WTC11 (cell line): ENCODE measurements around the gene MAT2A. TPM values are rescaled to one million over a fixed set of nuclear protein-coding genes. Genes with fewer than 3 reads are reported as not detected.

Source experiments
- ELF4 ChIP-seq: sonication (generic); formaldehyde crosslinking; IDR thresholded peaks from 2 replicates; pipeline ENCODE4 v1.8.1; 2022; ENCODE audit warnings: low read depth, mild to moderate bottlenecking, moderate library complexity, missing genetic modification reagents
- ESRRA ChIP-seq: sonication (generic); formaldehyde crosslinking; IDR thresholded peaks from 2 replicates; pipeline ENCODE4 v1.8.1; 2022; ENCODE audit warnings: mild to moderate bottlenecking, missing genetic modification reagents, borderline replicate concordance
- HMGA2 ChIP-seq: fragments of 250-450 bp; sonication (Bioruptor Pico); IDR thresholded peaks from 2 replicates; pipeline ENCODE4 v1.4.0; 2021; ENCODE audit warnings: mild to moderate bottlenecking, moderate library complexity
- OVOL2 ChIP-seq: fragments of 250-450 bp; sonication (Bioruptor Pico); IDR thresholded peaks from 2 replicates; pipeline ENCODE4 v1.9.0; 2021; ENCODE audit warnings: mild to moderate bottlenecking, borderline replicate concordance
- RORB ChIP-seq: fragments of 250-450 bp; sonication (Bioruptor Pico); IDR thresholded peaks from 2 replicates; pipeline ENCODE4 v1.9.0; 2021; ENCODE audit warnings: mild to moderate bottlenecking
- TEAD1 ChIP-seq: sonication (generic); formaldehyde crosslinking; IDR thresholded peaks from 2 replicates; pipeline ENCODE4 v1.8.0; 2022; ENCODE audit warnings: mild to moderate bottlenecking, missing genetic modification reagents
- ZBTB21 ChIP-seq: sonication (generic); formaldehyde crosslinking; IDR thresholded peaks from 2 replicates; pipeline ENCODE4 v1.8.1; 2023; ENCODE audit warnings: mild to moderate bottlenecking, missing genetic modification reagents, borderline replicate concordance
- ZNF138 ChIP-seq: sonication (generic); formaldehyde crosslinking; conservative IDR thresholded peaks from 2 replicates; pipeline ENCODE4 v1.8.1; 2022; ENCODE audit warnings: mild to moderate bottlenecking, moderate library complexity, missing genetic modification reagents
- ZNF219 ChIP-seq: sonication (generic); formaldehyde crosslinking; IDR thresholded peaks from 2 replicates; pipeline ENCODE4 v1.8.0; 2023; ENCODE audit warnings: missing genetic modification reagents, mild to moderate bottlenecking, borderline replicate concordance
- ZNF396 ChIP-seq: fragments of 250-450 bp; sonication (Bioruptor Pico); IDR thresholded peaks from 2 replicates; pipeline ENCODE4 v1.8.0; 2021; ENCODE audit warnings: mild to moderate bottlenecking, moderate library complexity, borderline replicate concordance
- total RNA-seq: library from RNA; stranded (reverse); gene quantifications from 3 replicates; pipeline ENCODE4 v1.2.3, GENCODE V29; 2021
- TF ChIP-seq, protein P1 (sequence below): sonication (generic); formaldehyde crosslinking; IDR thresholded peaks from 2 replicates; pipeline ENCODE4 v1.8.1; 2023; ENCODE audit warnings: mild to moderate bottlenecking, missing genetic modification reagents, moderate library complexity
- TF ChIP-seq, protein P2 (sequence below): sonication (generic); formaldehyde crosslinking; IDR thresholded peaks from 2 replicates; pipeline ENCODE4 v1.8.1; 2023; ENCODE audit warnings: mild to moderate bottlenecking, missing genetic modification reagents, borderline replicate concordance
- TF ChIP-seq, protein P3 (sequence below): sonication (generic); formaldehyde crosslinking; IDR thresholded peaks from 2 replicates; pipeline ENCODE4 v1.8.0; 2022; ENCODE audit warnings: mild to moderate bottlenecking, missing genetic modification reagents
- TF ChIP-seq, protein P4 (sequence below): sonication (generic); formaldehyde crosslinking; IDR thresholded peaks from 2 replicates; pipeline ENCODE4 v1.8.1; 2023; ENCODE audit warnings: mild to moderate bottlenecking, missing genetic modification reagents
- TF ChIP-seq, protein P5 (sequence below): fragments of 250-450 bp; sonication (Bioruptor Pico); conservative IDR thresholded peaks from 2 replicates; pipeline ENCODE4 v1.9.0; 2021; ENCODE audit warnings: mild to moderate bottlenecking
- TF ChIP-seq, protein P6 (sequence below): sonication (generic); formaldehyde crosslinking; IDR thresholded peaks from 2 replicates; pipeline ENCODE4 v1.8.1; 2022; ENCODE audit warnings: mild to moderate bottlenecking, moderate library complexity, missing genetic modification reagents
- TF ChIP-seq, protein P7 (sequence below): sonication (generic); formaldehyde crosslinking; IDR thresholded peaks from 2 replicates; pipeline ENCODE4 v1.8.0; 2023; ENCODE audit warnings: missing genetic modification reagents, mild to moderate bottlenecking, borderline replicate concordance
- TF ChIP-seq, protein P8 (sequence below): sonication (generic); formaldehyde crosslinking; IDR thresholded peaks from 2 replicates; pipeline ENCODE4 v1.8.0; 2022; ENCODE audit warnings: mild to moderate bottlenecking, missing genetic modification reagents

The MAT2A gene
- total RNA-seq, 1 experiment from 2014 or later, result 222 TPM

DNA sequence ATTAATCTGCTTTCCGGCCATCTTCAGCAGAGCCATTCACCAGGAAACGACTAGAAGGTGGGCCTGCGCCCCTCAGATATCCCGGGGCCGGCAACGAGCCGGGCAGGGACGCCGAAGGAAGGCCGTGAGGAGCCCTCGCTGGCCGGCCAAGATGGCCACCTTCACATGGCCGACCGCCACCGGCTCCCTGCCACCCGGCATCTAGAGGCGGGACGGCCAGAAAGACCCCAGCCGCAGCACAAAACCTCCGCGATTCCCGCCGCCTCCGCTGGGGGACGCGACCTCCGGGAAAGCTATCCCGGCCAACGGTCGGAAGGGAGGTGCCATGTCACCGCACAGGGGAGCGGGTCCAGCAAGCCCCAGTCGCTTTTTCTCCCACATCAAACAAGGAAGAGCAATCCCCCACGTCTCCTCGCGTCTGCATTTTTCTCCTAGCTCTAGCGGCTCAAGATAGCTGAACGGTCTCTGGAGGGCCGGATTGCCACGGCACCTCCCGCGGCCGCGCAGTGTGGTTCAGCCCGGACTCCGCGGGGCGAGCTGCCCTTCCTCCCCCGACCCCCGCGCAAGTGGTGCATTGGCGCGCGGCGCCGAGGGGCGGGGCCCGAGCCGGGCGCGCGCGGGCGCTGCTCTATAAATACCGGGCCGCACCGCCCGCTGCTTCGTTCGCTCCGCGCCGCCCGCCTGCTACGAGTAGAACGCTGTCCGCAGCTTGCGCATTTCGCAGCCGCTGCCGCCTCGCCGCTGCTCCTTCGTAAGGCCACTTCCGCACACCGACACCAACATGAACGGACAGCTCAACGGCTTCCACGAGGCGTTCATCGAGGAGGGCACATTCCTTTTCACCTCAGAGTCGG, at the start of gene MAT2A (continued):
- TF ChIP-seq ZNF219 (CRISPR knock-in tag), result no peak
- TF ChIP-seq HMGA2, result no peak
- TF ChIP-seq OVOL2 (CRISPR knock-in tag), result peak; percentile 86; the same call in 1 of the 2 replicates
- TF ChIP-seq, protein P1, sequence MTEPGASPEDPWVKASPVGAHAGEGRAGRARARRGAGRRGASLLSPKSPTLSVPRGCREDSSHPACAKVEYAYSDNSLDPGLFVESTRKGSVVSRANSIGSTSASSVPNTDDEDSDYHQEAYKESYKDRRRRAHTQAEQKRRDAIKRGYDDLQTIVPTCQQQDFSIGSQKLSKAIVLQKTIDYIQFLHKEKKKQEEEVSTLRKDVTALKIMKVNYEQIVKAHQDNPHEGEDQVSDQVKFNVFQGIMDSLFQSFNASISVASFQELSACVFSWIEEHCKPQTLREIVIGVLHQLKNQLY (CRISPR knock-in tag), result no peak; the same call in 1 of the 2 replicates
- peak; percentile 72; the same call in 1 of the 2 replicates for TF ChIP-seq ZBTB21 (CRISPR knock-in tag)
- TF ChIP-seq ZNF138 (CRISPR knock-in tag), result no peak
- no peak for TF ChIP-seq ZNF396
- TF ChIP-seq, protein P2, sequence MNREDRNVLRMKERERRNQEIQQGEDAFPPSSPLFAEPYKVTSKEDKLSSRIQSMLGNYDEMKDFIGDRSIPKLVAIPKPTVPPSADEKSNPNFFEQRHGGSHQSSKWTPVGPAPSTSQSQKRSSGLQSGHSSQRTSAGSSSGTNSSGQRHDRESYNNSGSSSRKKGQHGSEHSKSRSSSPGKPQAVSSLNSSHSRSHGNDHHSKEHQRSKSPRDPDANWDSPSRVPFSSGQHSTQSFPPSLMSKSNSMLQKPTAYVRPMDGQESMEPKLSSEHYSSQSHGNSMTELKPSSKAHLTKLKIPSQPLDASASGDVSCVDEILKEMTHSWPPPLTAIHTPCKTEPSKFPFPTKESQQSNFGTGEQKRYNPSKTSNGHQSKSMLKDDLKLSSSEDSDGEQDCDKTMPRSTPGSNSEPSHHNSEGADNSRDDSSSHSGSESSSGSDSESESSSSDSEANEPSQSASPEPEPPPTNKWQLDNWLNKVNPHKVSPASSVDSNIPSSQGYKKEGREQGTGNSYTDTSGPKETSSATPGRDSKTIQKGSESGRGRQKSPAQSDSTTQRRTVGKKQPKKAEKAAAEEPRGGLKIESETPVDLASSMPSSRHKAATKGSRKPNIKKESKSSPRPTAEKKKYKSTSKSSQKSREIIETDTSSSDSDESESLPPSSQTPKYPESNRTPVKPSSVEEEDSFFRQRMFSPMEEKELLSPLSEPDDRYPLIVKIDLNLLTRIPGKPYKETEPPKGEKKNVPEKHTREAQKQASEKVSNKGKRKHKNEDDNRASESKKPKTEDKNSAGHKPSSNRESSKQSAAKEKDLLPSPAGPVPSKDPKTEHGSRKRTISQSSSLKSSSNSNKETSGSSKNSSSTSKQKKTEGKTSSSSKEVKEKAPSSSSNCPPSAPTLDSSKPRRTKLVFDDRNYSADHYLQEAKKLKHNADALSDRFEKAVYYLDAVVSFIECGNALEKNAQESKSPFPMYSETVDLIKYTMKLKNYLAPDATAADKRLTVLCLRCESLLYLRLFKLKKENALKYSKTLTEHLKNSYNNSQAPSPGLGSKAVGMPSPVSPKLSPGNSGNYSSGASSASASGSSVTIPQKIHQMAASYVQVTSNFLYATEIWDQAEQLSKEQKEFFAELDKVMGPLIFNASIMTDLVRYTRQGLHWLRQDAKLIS (CRISPR knock-in tag), result peak; percentile 70; the same call in 1 of the 2 replicates
- TF ChIP-seq, protein P3, sequence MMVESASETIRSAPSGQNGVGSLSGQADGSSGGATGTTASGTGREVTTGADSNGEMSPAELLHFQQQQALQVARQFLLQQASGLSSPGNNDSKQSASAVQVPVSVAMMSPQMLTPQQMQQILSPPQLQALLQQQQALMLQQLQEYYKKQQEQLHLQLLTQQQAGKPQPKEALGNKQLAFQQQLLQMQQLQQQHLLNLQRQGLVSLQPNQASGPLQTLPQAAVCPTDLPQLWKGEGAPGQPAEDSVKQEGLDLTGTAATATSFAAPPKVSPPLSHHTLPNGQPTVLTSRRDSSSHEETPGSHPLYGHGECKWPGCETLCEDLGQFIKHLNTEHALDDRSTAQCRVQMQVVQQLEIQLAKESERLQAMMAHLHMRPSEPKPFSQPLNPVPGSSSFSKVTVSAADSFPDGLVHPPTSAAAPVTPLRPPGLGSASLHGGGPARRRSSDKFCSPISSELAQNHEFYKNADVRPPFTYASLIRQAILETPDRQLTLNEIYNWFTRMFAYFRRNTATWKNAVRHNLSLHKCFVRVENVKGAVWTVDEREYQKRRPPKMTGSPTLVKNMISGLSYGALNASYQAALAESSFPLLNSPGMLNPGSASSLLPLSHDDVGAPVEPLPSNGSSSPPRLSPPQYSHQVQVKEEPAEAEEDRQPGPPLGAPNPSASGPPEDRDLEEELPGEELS (CRISPR knock-in tag), result peak; percentile 76; the same call in 1 of the 2 replicates
- peak; percentile 80 for TF ChIP-seq TEAD1
- TF ChIP-seq, protein P4, sequence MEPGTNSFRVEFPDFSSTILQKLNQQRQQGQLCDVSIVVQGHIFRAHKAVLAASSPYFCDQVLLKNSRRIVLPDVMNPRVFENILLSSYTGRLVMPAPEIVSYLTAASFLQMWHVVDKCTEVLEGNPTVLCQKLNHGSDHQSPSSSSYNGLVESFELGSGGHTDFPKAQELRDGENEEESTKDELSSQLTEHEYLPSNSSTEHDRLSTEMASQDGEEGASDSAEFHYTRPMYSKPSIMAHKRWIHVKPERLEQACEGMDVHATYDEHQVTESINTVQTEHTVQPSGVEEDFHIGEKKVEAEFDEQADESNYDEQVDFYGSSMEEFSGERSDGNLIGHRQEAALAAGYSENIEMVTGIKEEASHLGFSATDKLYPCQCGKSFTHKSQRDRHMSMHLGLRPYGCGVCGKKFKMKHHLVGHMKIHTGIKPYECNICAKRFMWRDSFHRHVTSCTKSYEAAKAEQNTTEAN (CRISPR knock-in tag), result no peak
- TF ChIP-seq, protein P5, sequence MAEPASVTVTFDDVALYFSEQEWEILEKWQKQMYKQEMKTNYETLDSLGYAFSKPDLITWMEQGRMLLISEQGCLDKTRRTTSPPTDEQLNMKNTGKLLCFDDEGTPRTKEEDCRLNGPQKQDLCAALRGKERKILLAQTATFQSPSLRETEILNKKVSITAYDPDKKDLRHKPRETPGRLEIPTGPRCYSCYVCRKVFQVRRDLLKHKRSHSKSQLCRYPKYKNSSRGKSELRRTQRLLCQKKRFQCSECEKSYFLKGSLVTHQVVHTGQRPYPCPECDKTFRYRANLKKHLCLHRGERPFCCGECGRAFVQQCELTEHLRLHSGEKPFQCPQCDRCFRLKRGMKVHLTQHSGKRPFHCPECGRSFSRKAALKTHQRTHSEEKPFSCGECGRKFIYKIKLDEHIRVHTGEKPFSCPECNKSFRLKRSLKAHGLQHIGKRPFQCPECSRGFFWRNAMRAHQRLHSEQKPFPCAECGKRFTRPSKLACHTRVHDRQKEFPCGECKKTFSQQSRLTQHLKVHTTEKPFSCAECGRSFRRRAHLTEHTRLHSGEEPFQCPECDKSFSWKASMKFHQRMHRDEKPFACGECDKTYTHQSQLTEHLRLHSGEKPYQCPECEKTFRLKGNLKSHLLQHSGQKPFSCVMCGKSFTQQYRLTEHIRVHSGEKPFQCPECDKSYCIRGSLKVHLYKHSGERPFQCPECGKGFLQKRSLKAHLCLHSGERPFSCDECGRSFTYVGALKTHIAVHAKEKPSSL, result no peak
- TF ChIP-seq ESRRA (CRISPR knock-in tag), result peak; percentile 71; the same call in 1 of the 2 replicates
- no peak for TF ChIP-seq ELF4
- 0 out of 2 replicates have a peak, but pooled peaks have one; percentile 7 for TF ChIP-seq RORB (CRISPR knock-in tag)
- TF ChIP-seq, protein P6, sequence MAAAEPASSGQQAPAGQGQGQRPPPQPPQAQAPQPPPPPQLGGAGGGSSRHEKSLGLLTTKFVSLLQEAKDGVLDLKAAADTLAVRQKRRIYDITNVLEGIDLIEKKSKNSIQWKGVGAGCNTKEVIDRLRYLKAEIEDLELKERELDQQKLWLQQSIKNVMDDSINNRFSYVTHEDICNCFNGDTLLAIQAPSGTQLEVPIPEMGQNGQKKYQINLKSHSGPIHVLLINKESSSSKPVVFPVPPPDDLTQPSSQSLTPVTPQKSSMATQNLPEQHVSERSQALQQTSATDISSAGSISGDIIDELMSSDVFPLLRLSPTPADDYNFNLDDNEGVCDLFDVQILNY, result peak; percentile 93
- TF ChIP-seq, protein P7, sequence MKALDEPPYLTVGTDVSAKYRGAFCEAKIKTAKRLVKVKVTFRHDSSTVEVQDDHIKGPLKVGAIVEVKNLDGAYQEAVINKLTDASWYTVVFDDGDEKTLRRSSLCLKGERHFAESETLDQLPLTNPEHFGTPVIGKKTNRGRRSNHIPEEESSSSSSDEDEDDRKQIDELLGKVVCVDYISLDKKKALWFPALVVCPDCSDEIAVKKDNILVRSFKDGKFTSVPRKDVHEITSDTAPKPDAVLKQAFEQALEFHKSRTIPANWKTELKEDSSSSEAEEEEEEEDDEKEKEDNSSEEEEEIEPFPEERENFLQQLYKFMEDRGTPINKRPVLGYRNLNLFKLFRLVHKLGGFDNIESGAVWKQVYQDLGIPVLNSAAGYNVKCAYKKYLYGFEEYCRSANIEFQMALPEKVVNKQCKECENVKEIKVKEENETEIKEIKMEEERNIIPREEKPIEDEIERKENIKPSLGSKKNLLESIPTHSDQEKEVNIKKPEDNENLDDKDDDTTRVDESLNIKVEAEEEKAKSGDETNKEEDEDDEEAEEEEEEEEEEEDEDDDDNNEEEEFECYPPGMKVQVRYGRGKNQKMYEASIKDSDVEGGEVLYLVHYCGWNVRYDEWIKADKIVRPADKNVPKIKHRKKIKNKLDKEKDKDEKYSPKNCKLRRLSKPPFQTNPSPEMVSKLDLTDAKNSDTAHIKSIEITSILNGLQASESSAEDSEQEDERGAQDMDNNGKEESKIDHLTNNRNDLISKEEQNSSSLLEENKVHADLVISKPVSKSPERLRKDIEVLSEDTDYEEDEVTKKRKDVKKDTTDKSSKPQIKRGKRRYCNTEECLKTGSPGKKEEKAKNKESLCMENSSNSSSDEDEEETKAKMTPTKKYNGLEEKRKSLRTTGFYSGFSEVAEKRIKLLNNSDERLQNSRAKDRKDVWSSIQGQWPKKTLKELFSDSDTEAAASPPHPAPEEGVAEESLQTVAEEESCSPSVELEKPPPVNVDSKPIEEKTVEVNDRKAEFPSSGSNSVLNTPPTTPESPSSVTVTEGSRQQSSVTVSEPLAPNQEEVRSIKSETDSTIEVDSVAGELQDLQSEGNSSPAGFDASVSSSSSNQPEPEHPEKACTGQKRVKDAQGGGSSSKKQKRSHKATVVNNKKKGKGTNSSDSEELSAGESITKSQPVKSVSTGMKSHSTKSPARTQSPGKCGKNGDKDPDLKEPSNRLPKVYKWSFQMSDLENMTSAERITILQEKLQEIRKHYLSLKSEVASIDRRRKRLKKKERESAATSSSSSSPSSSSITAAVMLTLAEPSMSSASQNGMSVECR (CRISPR knock-in tag), result peak; percentile 91
- TF ChIP-seq, protein P8, sequence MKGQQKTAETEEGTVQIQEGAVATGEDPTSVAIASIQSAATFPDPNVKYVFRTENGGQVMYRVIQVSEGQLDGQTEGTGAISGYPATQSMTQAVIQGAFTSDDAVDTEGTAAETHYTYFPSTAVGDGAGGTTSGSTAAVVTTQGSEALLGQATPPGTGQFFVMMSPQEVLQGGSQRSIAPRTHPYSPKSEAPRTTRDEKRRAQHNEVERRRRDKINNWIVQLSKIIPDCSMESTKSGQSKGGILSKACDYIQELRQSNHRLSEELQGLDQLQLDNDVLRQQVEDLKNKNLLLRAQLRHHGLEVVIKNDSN, result peak; percentile 29; the same call in 1 of the 2 replicates
